Left lung (tissue), 10 donors: ENCODE data around the gene HOATZ. TPM values are rescaled to one million over a fixed set of nuclear protein-coding genes. Genes with fewer than 3 reads are reported as not detected.

Experiments
- ATAC-seq: fragments of 200-7000 bp; cut with Tn5 transposase; one replicate; pipeline ENCODE4 v1.9.1; 2020; ENCODE audit warnings: moderate library complexity
- DNase-seq, 4 donors: peaks; one replicate each; pipeline ENCODE4 v3.0.0-alpha.2; 2013 to 2020
- H3K27ac ChIP-seq, 2 donors: fragments of 200-600 bp; sonication (generic) in 1 of 2; one replicate each; pipeline versions ENCODE4 v1.5.0 to v1.8.0; 2020 to 2021
- H3K27me3 ChIP-seq, 2 donors: fragments of 200-600 bp; sonication (generic) in 1 of 2; one replicate each; pipeline versions ENCODE4 v1.5.0 to v1.8.0; 2020 to 2021
- H3K36me3 ChIP-seq, 2 donors: fragments of 200-600 bp; sonication (generic) in 1 of 2; one replicate each; pipeline versions ENCODE4 v1.5.0 to v1.8.0; 2020 to 2021
- H3K4me1 ChIP-seq, 2 donors: fragments of 200-600 bp; one replicate each; pipeline ENCODE4 v1.8.0; 2021
- H3K4me3 ChIP-seq, 2 donors: fragments of 200-600 bp; sonication (generic) in 1 of 2; one replicate each; pipeline versions ENCODE4 v1.5.0 to v1.8.0; 2020 to 2021; ENCODE audit warnings: mild to moderate bottlenecking in 1 of 2
- H3K9me3 ChIP-seq, 2 donors: fragments of 200-600 bp; sonication (generic) in 1 of 2; one replicate each; pipeline versions ENCODE4 v1.5.0 to v1.8.0; 2020 to 2021
- CTCF ChIP-seq, 2 donors: fragments of 200-600 bp; sonication (generic) in 1 of 2; IDR thresholded peaks; one replicate each; pipeline versions ENCODE4 v1.5.0 to v1.8.0; 2021; ENCODE audit warnings: antibody characterized with exemption in 2 of 2
- intact Hi-C, 2 donors: fragments of 100-400 bp; cut with DNase I; formaldehyde crosslinking; loops; one replicate each; pipeline versions ENCODE4 v1.11.2 to v1.14.2; 2022
- polyA plus RNA-seq, 6 donors: library from polyadenylated mRNA; unstranded; fragments of 120-200 nt; gene quantifications; one replicate each; pipeline ENCODE4 v1.2.1, GENCODE V29; 2013; ENCODE audit not compliant: insufficient read length in 6 of 6
- total RNA-seq, 2 donors: library from RNA; stranded (reverse); fragmentation: NEBNext Ultra II Directional; extraction: Animal tissue kit (Norgen Biotek cat#: 25700); gene quantifications; one replicate each; pipeline ENCODE4 v1.2.1, GENCODE V29; 2021
- donor health status: DM: no; HTN: yes; CAD: no.
- donor health status: DM: no; HTN: no; CAD: no.

Gene HOATZ
- total and polyA plus RNA-seq, 8 donors = 2.0 to 13.7 (median 8.5) TPM; not detected in 1

DNA sequence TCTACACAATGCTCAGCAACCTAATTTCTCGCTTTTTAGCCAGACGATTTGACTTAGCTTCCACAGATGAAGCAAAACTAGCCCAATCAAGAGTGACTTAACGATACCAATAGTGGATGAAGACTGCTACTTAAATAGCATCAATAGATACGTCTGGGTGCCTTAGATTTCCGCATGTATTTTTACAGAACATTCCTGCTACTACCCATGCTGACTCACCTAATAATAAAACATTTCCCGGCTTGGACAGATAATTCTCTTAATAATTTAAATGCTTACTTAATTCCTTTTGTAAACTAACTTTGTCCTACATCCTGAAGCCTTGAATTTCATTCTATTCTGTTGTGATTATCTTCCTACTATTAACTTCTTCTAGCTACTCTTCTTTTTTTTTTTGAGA lies 20.7 kb downstream of the HOATZ start:
- Histone ChIP-seq H3K4me3 (no peak overlapping the region), H3K4me1 (peaks cover 6 to 9% of the 10 kb centered on the region in 2 donors), H3K27ac (no peak overlapping the region), H3K27me3 (peaks cover 3 to 14% of the 10 kb centered on the region in 2 donors), H3K36me3 (no peaks in the 10 kb centered on the region), H3K9me3 (no peaks in the 10 kb centered on the region)
- TF ChIP-seq CTCF (IDR thresholded peaks at IDR 0.05) = no peak
- intact Hi-C loops = no loop called here
- ATAC-seq (no peak), DNase-seq (no peak)

DNA sequence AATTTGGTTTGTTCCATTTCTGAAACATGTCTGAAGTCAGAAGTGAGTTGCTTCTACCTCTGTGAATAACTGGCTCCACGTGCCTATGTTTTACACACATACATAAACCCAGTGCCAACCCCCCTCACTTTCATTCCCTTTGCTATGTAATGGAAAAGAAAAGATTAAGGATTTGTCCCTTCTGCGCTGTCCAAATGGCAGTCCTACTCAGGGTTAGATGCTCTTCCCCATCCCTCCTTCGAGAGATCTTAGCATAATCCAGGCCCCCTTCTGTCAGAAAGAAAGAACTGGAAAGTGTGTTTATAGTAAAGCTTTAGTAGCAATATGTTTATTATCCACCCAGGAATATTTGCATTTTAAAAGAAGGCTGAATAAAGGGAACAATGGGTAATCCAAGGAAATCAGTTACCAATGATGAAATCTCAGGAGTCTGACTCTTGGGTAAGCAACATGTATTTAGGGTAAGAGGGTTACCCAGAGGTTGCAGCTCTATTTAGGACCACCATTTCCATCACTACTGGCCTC lies 22.8 kb downstream of the HOATZ start:
- Histone ChIP-seq H3K4me1 (peaks cover 14 to 30% of the 10 kb centered on the region in 2 donors), H3K27me3 (peaks cover 7 to 35% of the 10 kb centered on the region in 2 donors), H3K36me3 (no peaks in the 10 kb centered on the region), H3K9me3 (no peaks in the 10 kb centered on the region), H3K4me3 (no peak overlapping the region), H3K27ac (no peak overlapping the region)
- intact Hi-C loops = no loop called here
- DNase-seq = no peak
- no peak for TF ChIP-seq CTCF (IDR thresholded peaks at IDR 0.05)
- ATAC-seq = no peak

GRCh38 chr11:111538407-111539114 lies 24.0 kb downstream of the HOATZ start:
- H3K36me3 ChIP-seq = no peaks in the 10 kb centered on the region
- no peak overlapping the region for H3K27ac ChIP-seq
- H3K9me3 ChIP-seq = no peaks in the 10 kb centered on the region
- DNase-seq (no peak), ATAC-seq (no peak)
- peaks cover 7 to 45% of the 10 kb centered on the region in 2 donors for H3K27me3 ChIP-seq
- intact Hi-C loops = no loop called here
- peaks cover 14 to 35% of the 10 kb centered on the region in 2 donors for H3K4me1 ChIP-seq
- TF ChIP-seq CTCF (IDR thresholded peaks at IDR 0.05) = no peak
- H3K4me3 ChIP-seq = no peak overlapping the region

GRCh38 chr11:111539426-111540113 lies 25.0 kb downstream of the HOATZ start:
- no peak for ATAC-seq
- TF ChIP-seq CTCF (IDR thresholded peaks at IDR 0.05) = no peak
- Histone ChIP-seq H3K4me3 (peak overlapping the region; percentile 37 to 53), H3K36me3 (no peaks in the 10 kb centered on the region), H3K4me1 (peaks cover 14 to 35% of the 10 kb centered on the region in 2 donors), H3K27ac (no peak overlapping the region), H3K27me3 (peaks cover 7 to 45% of the 10 kb centered on the region in 2 donors), H3K9me3 (no peaks in the 10 kb centered on the region)
- DNase-seq = no peak
- intact Hi-C loops = no loop called here
